Urinary bladder (tissue), 4 donors: Measurements from ENCODE around the gene SMARCAL1. TPM values are rescaled to one million over a fixed set of nuclear protein-coding genes. Genes with fewer than 3 reads are reported as not detected.

Experiments
- DNase-seq: peaks from one replicate; pipeline ENCODE4 v3.0.0-alpha.2; 2015; ENCODE audit errors: extremely low spot score
- H3K27ac ChIP-seq: one replicate; pipeline ENCODE4 v1.5.1; 2013; ENCODE audit warnings: low read depth, mild to moderate bottlenecking, moderate library complexity
- H3K36me3 ChIP-seq: one replicate; pipeline ENCODE4 v1.6.1; 2013; ENCODE audit warnings: mild to moderate bottlenecking, moderate library complexity; ENCODE audit not compliant: insufficient read depth
- H3K4me1 ChIP-seq: one replicate; pipeline ENCODE4 v1.6.1; 2013; ENCODE audit warnings: mild to moderate bottlenecking, moderate library complexity; ENCODE audit not compliant: insufficient read depth
- H3K4me3 ChIP-seq: one replicate; pipeline ENCODE4 v1.5.1; 2013; ENCODE audit warnings: low read depth, low read length
- WGBS: extraction: QIAGEN DNeasy Blood & Tissue Kit; methylation state at CpG from one replicate; pipeline ENCODE4 v1.1.7; 2013; 5-methylcytosine and 5-hydroxymethylcytosine counted together
- polyA plus RNA-seq: library from polyadenylated mRNA; stranded (reverse); fragments of 200-250 nt; gene quantifications from one replicate; pipeline ENCODE4 v1.2.3, GENCODE V29; 2013
- total RNA-seq: library from RNA; depleted of rRNA; stranded (reverse); fragments of >200 nt; gene quantifications from one replicate; pipeline ENCODE4 v1.2.3, GENCODE V29; 2014
- donor health status: healthy with polysubstance abuse.
- donor health status: healthy.

Gene SMARCAL1
- total and polyA plus RNA-seq, 2 donors = 11.1 to 18.9 TPM

DNA sequence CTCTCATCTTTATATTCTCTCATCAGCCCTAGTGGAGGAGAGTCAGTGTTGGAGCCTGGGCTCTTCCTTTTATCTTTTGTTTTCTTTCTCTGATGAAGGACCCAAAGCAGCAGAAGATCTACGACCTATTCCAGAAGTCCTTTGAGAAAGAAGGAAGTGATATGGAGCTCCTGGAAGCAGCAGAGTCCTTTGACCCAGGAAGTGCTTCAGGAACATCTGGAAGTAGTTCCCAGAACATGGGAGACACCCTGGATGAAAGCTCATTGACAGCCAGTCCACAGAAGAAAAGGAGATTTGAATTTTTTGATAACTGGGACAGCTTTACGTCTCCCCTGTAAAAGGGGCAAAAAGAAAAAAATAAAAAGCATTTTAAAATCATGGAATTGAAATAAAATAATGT, 70.4 kb downstream of the SMARCAL1 start:
- Histone ChIP-seq H3K4me3 (no peak overlapping the region), H3K4me1 (no peaks in the 10 kb centered on the region), H3K36me3 (peaks cover 3% of the 10 kb centered on the region), H3K27ac (no peak overlapping the region)
- 85% methylated on average over 2 of the region's 2 CpGs for WGBS
- no peak for DNase-seq

- Histone ChIP-seq H3K4me1 (no peaks in the 10 kb centered on the region), H3K27ac (no peak overlapping the region), H3K4me3 (no peak overlapping the region), H3K36me3 (peaks cover 3% of the 10 kb centered on the region)
- WGBS = 90% methylated on average over 3 of the region's 3 CpGs
- no peak for DNase-seq
Observed at GRCh38 chr2:216485237-216485636, 73.0 kb downstream of the SMARCAL1 start.

- DNase-seq = no peak
- H3K4me3 ChIP-seq = no peak overlapping the region
- peaks cover 3% of the 10 kb centered on the region for H3K36me3 ChIP-seq
- 60% methylated on average over 5 of the region's 5 CpGs for WGBS
- H3K27ac ChIP-seq = no peak overlapping the region
- no peaks in the 10 kb centered on the region for H3K4me1 ChIP-seq
Observed at GRCh38 chr2:216485745-216486144, 73.5 kb downstream of the SMARCAL1 start.

- 84% methylated on average over 7 of the region's 7 CpGs for WGBS
- Histone ChIP-seq H3K4me3 (no peak overlapping the region), H3K27ac (no peak overlapping the region), H3K36me3 (peaks cover 3% of the 10 kb centered on the region), H3K4me1 (no peaks in the 10 kb centered on the region)
- no peak for DNase-seq
Observed at GRCh38 chr2:216486271-216486670, 74.0 kb downstream of the SMARCAL1 start.

DNA sequence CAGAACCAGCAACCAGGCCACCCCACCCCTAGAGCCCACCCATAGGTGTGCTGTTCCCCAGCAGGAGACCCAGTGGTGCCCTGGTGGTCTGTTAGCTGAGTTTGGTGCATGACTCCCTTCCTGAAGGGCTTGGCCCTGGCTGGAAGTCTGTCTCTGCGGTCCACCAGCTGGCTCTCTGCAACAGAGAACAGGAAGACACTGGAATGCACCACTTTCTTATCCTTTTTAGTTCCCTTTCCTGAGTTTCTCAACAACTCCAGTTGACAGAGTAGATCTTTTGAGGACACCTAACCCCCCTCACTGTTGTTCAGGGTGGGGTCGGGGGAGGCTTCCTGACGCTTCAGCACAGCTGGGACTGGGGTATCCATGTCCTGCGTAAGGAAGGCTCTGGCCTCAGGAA, 74.4 kb downstream of the SMARCAL1 start:
- Histone ChIP-seq H3K27ac (no peak overlapping the region), H3K4me3 (no peak overlapping the region), H3K36me3 (peaks cover 3% of the 10 kb centered on the region), H3K4me1 (no peaks in the 10 kb centered on the region)
- DNase-seq = no peak
- 51% methylated on average over 4 of the region's 4 CpGs for WGBS

DNA sequence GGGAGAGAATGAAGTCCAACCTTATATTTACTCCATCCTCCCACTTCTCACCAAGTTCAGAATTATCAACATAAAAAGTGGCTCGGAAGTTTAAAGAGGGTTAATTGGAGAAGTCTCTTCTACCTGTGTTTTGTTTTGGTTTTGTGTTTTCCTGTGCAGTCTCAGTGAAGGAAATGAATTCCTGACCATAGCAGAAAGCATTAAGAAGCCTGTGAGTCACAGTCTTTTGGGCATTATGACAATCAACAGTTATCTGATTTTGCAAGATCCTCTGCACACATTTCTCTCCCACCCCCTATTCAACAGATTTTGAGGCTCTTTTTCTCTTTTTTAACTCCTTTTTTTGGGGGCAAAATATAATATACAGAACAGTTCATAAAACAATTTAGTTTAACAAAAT, 77.8 kb downstream of the SMARCAL1 start:
- DNase-seq = no peak
- Histone ChIP-seq H3K27ac (no peak overlapping the region), H3K4me3 (no peak overlapping the region), H3K4me1 (no peaks in the 10 kb centered on the region), H3K36me3 (no peaks in the 10 kb centered on the region)
- 61% methylated on average over 1 of the region's 1 CpG for WGBS

GRCh38 chr2:216491793-216492596, 79.7 kb downstream of the SMARCAL1 start:
- 74% methylated on average over 9 of the region's 9 CpGs for WGBS
- DNase-seq = no peak
- Histone ChIP-seq H3K27ac (no peak overlapping the region), H3K4me3 (no peak overlapping the region), H3K36me3 (no peaks in the 10 kb centered on the region), H3K4me1 (no peaks in the 10 kb centered on the region)

- Histone ChIP-seq H3K27ac (no peak overlapping the region), H3K4me3 (no peak overlapping the region), H3K36me3 (no peaks in the 10 kb centered on the region), H3K4me1 (no peaks in the 10 kb centered on the region)
- WGBS = 62% methylated on average over 6 of the region's 6 CpGs
- DNase-seq = no peak
Observed at GRCh38 chr2:216492597-216493333, 80.5 kb downstream of the SMARCAL1 start.

- 98% methylated on average over 1 of the region's 1 CpG for WGBS
- no peak overlapping the region for H3K4me3 ChIP-seq
- no peaks in the 10 kb centered on the region for H3K4me1 ChIP-seq
- H3K27ac ChIP-seq = no peak overlapping the region
- no peak for DNase-seq
- H3K36me3 ChIP-seq = no peaks in the 10 kb centered on the region
Observed at GRCh38 chr2:216493334-216493685, 81.0 kb downstream of the SMARCAL1 start.

GRCh38 chr2:216495656-216496055, 83.4 kb downstream of the SMARCAL1 start:
- Histone ChIP-seq H3K4me3 (no peak overlapping the region), H3K36me3 (no peaks in the 10 kb centered on the region), H3K27ac (no peak overlapping the region), H3K4me1 (no peaks in the 10 kb centered on the region)
- WGBS = 54% methylated on average over 2 of the region's 2 CpGs
- DNase-seq = no peak

DNA sequence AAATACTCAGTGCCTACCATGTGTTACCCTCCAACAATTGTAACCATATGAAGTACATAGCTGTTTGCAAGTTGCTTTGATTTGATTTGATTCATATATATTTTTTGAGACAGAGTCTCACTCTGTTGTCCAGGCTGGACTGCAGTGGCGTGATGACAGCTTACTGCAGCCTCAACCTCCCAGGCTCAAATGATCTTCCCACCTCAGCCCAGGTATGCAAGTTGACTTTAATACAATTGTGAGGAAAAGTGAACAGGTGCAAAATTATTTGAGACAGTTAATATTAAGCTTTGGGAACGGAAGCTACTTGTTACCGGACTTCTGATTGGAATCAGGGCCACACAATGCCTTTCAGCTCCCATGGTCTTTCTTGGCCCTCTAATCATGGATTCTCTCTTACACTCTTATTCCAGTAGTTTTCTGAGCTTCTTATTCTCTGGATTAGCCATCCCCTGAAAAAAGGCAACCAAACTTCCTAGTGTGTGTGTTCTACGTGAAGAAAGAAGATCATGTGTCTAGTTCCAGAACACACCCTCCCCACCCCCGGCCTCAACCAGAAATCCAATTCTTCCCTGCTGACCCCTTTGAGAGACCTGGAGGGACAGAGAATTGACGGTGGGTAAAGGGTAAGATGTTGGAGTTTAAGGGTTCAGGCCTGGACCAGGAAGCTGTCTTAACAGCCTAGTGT, 85.2 kb downstream of the SMARCAL1 start:
- DNase-seq = no peak
- 77% methylated on average over 6 of the region's 6 CpGs for WGBS
- no peaks in the 10 kb centered on the region for H3K4me1 ChIP-seq
- H3K36me3 ChIP-seq = no peaks in the 10 kb centered on the region
- H3K4me3 ChIP-seq = peak overlapping the region; percentile 73
- H3K27ac ChIP-seq = no peak overlapping the region

- peak overlapping the region; percentile 73 for H3K4me3 ChIP-seq
- no peaks in the 10 kb centered on the region for H3K4me1 ChIP-seq
- peaks cover 2% of the 10 kb centered on the region for H3K36me3 ChIP-seq
- no peak overlapping the region for H3K27ac ChIP-seq
- no peak for DNase-seq
- 12% methylated on average over 6 of the region's 6 CpGs for WGBS
Observed at GRCh38 chr2:216498070-216498378, 85.7 kb downstream of the SMARCAL1 start.

DNA sequence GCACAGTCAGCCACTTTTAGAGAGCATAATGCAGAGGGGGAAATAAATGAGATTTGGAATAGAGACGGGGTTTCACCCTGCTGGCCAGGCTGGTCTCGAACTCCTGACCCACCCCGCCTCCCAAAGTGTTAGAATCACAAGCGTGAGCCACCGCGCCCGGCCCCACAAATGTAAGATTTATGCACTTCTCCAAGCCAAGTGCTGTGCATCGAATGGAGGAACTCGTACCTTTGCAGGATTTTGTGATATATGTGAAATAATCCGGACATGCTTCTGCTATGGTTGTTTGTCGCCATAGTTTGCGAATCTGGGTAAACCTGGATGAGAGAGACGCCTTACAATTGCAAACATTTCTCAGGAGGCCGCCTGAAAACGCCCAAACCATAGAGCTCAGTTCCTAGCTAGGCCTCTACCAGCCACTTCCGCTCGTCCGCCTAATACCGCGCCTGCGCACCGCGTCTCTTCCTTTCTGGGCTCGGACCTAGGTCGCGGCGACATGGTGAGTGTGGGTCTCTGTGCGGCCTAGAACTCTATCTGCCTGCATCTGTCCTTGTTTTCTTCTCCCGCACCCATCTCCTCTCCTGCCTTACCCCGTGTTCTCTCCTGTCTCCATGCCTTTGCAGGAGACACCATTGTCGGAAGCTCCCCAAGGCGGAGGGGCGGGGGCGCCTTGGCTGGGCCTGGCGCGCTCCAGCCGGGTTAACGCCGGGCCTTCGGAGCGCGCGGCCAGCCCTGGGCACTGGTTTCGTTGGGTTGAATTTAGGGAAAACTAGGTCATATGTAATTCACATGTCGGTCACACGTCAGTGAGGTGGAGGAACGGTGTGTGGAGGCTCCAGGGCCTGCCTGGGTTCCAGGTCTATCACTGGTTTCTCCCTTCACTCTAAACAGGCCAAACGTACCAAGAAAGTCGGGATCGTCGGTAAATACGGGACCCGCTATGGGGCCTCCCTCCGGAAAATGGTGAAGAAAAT, 86.4 kb downstream of the SMARCAL1 start, which contains the start of gene RPL37A:
RPL37A (plus strand) TSS at position 466 of the 974 bp plus-strand sequence; CDS start at position 497, 31 bp downstream.
- H3K4me1 ChIP-seq = no peaks in the 10 kb centered on the region
- peak within 1 kb of the TSS; percentile 73 for H3K4me3 ChIP-seq
- peaks cover 2% of the 10 kb centered on the region for H3K36me3 ChIP-seq
- DNase-seq = peak; percentile 94
- WGBS = under 1% methylated on average over 54 of the region's 54 CpGs
- no peak within 1 kb of the TSS for H3K27ac ChIP-seq
